H54 (cell line): ENCODE results near the gene SND1.

ENCODE experiments used
- DNase-seq: peaks from one replicate; pipeline ENCODE4 v3.0.0; 2011; ENCODE audit warnings: low spot score, mixed read lengths; ENCODE audit not compliant: insufficient read length
- FAIRE-seq: peaks from 3 replicates; lab custom pipeline; 2011; peaks lifted over from hg19 to GRCh38; lab: Jason Lieb, UNC
- POLR2A ChIP-seq: IDR thresholded peaks from 2 replicates; pipeline ENCODE4 v1.6.1; 2011; ENCODE audit warnings: low read depth, mild to moderate bottlenecking, low read length

Gene SND1

DNA sequence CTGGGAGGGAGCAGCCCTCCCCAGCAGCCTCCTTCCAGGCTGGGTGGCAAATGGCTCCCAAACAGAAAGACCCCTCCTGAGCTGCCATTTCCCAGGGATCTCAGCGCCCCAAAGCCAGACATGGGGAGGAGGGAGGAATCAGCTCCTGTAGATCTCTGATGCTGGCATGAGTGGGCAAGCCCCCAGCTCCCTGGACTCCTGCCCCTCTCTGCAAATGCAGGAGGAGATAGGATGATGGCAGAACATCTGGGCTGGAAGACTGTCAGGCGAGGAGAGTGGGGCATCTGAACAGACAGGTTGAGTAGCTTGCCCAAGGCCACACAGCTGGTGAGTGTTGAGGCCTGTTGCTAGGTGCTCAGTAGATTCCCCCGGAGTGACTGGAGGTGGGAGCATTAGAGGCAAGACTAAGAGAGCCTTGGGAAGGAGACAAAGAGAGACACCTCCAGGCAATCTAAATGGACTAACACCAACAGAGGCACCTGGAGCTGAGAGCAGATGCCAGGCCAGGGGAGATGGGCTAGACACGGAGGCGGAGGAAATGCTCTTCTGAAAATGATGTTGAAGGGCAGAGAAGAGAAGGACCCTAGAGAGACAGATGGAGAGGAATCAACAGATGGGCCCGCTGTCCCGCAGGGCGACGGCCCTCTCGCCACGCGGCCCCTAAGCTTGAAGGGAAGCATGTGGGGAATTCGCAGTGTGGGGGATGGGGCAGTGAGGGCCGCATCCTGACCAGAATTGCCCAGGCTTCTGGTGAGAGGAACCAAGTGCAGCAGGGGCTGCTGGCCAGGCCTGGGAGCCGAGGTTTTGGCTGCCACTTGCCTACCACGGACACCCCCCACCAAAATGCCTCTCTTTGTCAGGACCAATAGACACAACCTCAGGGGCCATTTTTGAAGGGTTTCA lies 464.1 kb downstream of the SND1 start:
- no peak for TF ChIP-seq POLR2A
- no peak for DNase-seq
- no peak for FAIRE-seq

- TF ChIP-seq POLR2A = no peak
- DNase-seq = no peak
- FAIRE-seq = no peak
Measured at GRCh38 chr7:128116740-128117139, 464.7 kb downstream of the SND1 start.

- no peak for DNase-seq
- TF ChIP-seq POLR2A = no peak
- no peak for FAIRE-seq
Measured at GRCh38 chr7:128117691-128118090, 465.7 kb downstream of the SND1 start.

GRCh38 chr7:128119036-128119435 lies 467.0 kb downstream of the SND1 start:
- FAIRE-seq = no peak
- no peak for DNase-seq
- no peak for TF ChIP-seq POLR2A

GRCh38 chr7:128120116-128120515 lies 468.1 kb downstream of the SND1 start:
- no peak for TF ChIP-seq POLR2A
- no peak for DNase-seq
- FAIRE-seq = no peak

- DNase-seq (no peak), FAIRE-seq (no peak)
- no peak for TF ChIP-seq POLR2A
Measured at GRCh38 chr7:128120976-128121490, 469.0 kb downstream of the SND1 start.

DNA sequence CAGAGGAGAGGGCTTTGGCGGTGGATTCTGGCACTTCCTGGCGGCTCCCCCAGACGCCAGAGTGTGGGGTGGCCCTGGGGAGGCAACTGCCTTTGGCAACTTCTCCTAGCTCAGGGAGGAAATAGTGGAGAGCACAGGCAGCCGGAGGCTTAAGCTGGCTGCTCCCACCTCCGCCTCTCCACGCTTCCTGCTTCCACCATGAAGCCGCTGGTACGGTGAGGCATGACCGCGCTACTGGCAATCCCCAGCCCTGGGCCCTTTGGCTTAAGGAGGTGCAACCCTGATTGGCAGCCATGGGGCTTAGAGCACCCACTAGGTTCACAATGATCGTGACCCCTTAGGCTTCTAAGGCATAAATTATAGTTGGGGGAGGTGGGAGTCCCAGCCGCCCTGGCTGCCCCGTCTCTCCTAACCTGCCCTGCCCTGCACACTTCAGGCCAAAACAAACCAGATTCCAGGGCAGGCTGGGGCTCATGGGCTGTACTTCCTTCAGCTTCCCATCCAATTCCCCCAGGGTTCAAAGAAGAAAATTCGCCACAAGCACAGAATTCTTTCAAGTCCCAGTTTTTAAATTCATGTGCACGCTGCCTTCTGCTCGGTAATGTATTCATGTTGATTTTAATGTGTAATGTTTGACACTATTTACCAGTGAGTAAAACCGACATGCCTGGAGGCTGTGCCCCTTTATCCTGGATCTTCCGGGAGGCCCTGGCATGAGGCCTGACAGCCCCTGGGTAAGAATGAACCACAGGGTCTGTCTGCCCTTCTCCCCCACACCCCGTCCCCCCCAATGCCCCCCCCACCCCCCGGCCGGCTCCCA lies 469.9 kb downstream of the SND1 start:
- TF ChIP-seq POLR2A = no peak
- FAIRE-seq (no peak), DNase-seq (no peak)

DNA sequence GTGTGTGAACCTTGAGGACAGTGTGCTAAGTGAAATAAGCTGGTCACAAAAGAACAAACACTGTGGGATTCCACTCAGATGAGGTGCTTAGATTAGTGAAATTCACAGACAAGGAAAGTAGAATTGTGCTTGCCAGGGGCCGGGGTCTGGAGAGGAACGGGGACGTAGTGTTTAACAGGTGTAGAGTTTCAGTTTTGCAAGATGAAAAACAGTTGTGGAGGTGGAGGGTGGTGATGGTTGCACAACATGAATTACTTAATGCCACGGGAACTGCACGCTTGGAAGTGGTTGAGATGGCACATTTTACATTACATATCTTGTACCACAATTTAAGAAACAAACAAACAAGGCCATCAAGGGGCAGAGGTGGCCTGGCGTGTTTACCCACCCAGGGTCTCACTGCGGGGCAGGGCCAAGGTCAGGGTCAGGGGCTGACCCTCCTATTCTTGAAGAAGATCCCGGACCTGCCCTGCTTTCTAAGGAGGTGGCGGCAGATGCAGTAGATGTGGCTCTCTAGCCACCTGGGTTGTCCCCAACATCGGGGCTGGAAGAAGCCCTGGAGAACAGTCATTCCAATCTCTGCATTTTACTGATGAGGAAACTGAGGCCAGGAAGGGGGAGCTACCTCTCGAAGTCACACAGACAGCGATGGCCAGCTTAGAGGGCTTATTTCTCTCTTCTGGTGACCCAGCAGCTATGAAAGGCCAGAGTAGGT lies 470.7 kb downstream of the SND1 start:
- TF ChIP-seq POLR2A = no peak
- FAIRE-seq (no peak), DNase-seq (no peak)

- FAIRE-seq (no peak), DNase-seq (no peak)
- no peak for TF ChIP-seq POLR2A
Measured at GRCh38 chr7:128123291-128124037, 471.5 kb downstream of the SND1 start.

GRCh38 chr7:128124786-128125185 lies 472.8 kb downstream of the SND1 start:
- DNase-seq (no peak), FAIRE-seq (no peak)
- no peak for TF ChIP-seq POLR2A

GRCh38 chr7:128125816-128126215 lies 473.8 kb downstream of the SND1 start:
- TF ChIP-seq POLR2A = no peak
- FAIRE-seq (no peak), DNase-seq (no peak)

- DNase-seq (no peak), FAIRE-seq (no peak)
- no peak for TF ChIP-seq POLR2A
Measured at GRCh38 chr7:128128401-128128800, 476.4 kb downstream of the SND1 start.

- FAIRE-seq (no peak), DNase-seq (no peak)
- no peak for TF ChIP-seq POLR2A
Measured at GRCh38 chr7:128129224-128129864, 477.4 kb downstream of the SND1 start.
